ENCODE measurements around the gene DBN1. TPM values are rescaled to one million over a fixed set of nuclear protein-coding genes. Genes with fewer than 3 reads are reported as not detected.

Gene DBN1
- total RNA-seq, 1 donor from 2014 or later, result 1,261 TPM

GRCh38 chr5:177468329-177468684 lies 5.1 kb downstream of the DBN1 start:
- Mint-ChIP-seq H3K4me3 (ENCODE audit: unreplicated experiment) (peak overlapping the region; percentile 95), H3K36me3 (ENCODE audit: unreplicated experiment) (peaks cover 10% of the 10 kb centered on the region), H3K27ac (ENCODE audit: unreplicated experiment) (peak overlapping the region; percentile 100), H3K4me1 (ENCODE audit: low read depth, unreplicated experiment) (peaks cover 25% of the 10 kb centered on the region), H3K9me3 (ENCODE audit: unreplicated experiment) (peaks cover 50% of the 10 kb centered on the region), H3K27me3 (ENCODE audit: unreplicated experiment) (peaks cover 54% of the 10 kb centered on the region)
- no peak for DNase-seq
- TF ChIP-seq CTCF (IDR thresholded peaks at IDR 0.05; ENCODE audit: partially characterized antibody, unreplicated experiment), result no peak

GRCh38 chr5:177467436-177467835 lies 6.0 kb downstream of the DBN1 start:
- Mint-ChIP-seq H3K4me3 (ENCODE audit: unreplicated experiment) (no peak overlapping the region), H3K36me3 (ENCODE audit: unreplicated experiment) (peaks cover 10% of the 10 kb centered on the region), H3K9me3 (ENCODE audit: unreplicated experiment) (peaks cover 53% of the 10 kb centered on the region), H3K4me1 (ENCODE audit: low read depth, unreplicated experiment) (peaks cover 28% of the 10 kb centered on the region), H3K27ac (ENCODE audit: unreplicated experiment) (peak overlapping the region; percentile 52), H3K27me3 (ENCODE audit: unreplicated experiment) (peaks cover 57% of the 10 kb centered on the region)
- TF ChIP-seq CTCF (IDR thresholded peaks at IDR 0.05; ENCODE audit: partially characterized antibody, unreplicated experiment), result no peak
- no peak for DNase-seq

- Mint-ChIP-seq H3K36me3 (ENCODE audit: unreplicated experiment) (peaks cover 10% of the 10 kb centered on the region), H3K4me1 (ENCODE audit: low read depth, unreplicated experiment) (peaks cover 28% of the 10 kb centered on the region), H3K4me3 (ENCODE audit: unreplicated experiment) (no peak overlapping the region), H3K27ac (ENCODE audit: unreplicated experiment) (peak overlapping the region; percentile 73), H3K9me3 (ENCODE audit: unreplicated experiment) (peaks cover 49% of the 10 kb centered on the region), H3K27me3 (ENCODE audit: unreplicated experiment) (peaks cover 55% of the 10 kb centered on the region)
- DNase-seq, result no peak
- TF ChIP-seq CTCF (IDR thresholded peaks at IDR 0.05; ENCODE audit: partially characterized antibody, unreplicated experiment), result no peak
These were observed 6.6 kb downstream of the DBN1 start for GRCh38 chr5:177466861-177467260.

GRCh38 chr5:177465044-177465443 lies 8.4 kb downstream of the DBN1 start:
- H3K4me3 Mint-ChIP-seq (ENCODE audit: unreplicated experiment), result no peak overlapping the region
- H3K4me1 Mint-ChIP-seq (ENCODE audit: low read depth, unreplicated experiment), result peaks cover 22% of the 10 kb centered on the region
- no peak for DNase-seq
- H3K27me3 Mint-ChIP-seq (ENCODE audit: unreplicated experiment), result peaks cover 49% of the 10 kb centered on the region
- H3K27ac Mint-ChIP-seq (ENCODE audit: unreplicated experiment), result peak overlapping the region; percentile 81
- H3K36me3 Mint-ChIP-seq (ENCODE audit: unreplicated experiment), result peaks cover 16% of the 10 kb centered on the region
- no peak for TF ChIP-seq CTCF (IDR thresholded peaks at IDR 0.05; ENCODE audit: partially characterized antibody, unreplicated experiment)
- H3K9me3 Mint-ChIP-seq (ENCODE audit: unreplicated experiment), result peaks cover 49% of the 10 kb centered on the region

- Mint-ChIP-seq H3K4me3 (ENCODE audit: unreplicated experiment) (no peak overlapping the region), H3K27ac (ENCODE audit: unreplicated experiment) (peak overlapping the region; percentile 93)
These were observed 11.3 kb downstream of the DBN1 start for GRCh38 chr5:177462021-177462670.

More at GRCh38 chr5:177462021-177462670, 11.3 kb downstream of the DBN1 start:
- no peak for TF ChIP-seq CTCF (IDR thresholded peaks at IDR 0.05; ENCODE audit: partially characterized antibody, unreplicated experiment)
- Mint-ChIP-seq H3K4me1 (ENCODE audit: low read depth, unreplicated experiment) (peaks cover 17% of the 10 kb centered on the region), H3K9me3 (ENCODE audit: unreplicated experiment) (peaks cover 38% of the 10 kb centered on the region), H3K27me3 (ENCODE audit: unreplicated experiment) (peaks cover 39% of the 10 kb centered on the region), H3K36me3 (ENCODE audit: unreplicated experiment) (peaks cover 16% of the 10 kb centered on the region)
- DNase-seq, result no peak
